Right lobe of liver (tissue), 4 donors: Measurements from ENCODE around the gene PCBD2.

Experiments used
- CTCF ChIP-seq, 4 donors: fragments of 200-600 bp in 3 of 4; fragments of 450-650 bp in 1 of 4; IDR thresholded peaks; one replicate each; pipeline versions ENCODE4 v1.5.1 to v1.8.0; 2016 to 2022; ENCODE audit warnings: antibody characterized with exemption in 4 of 4, mild to moderate bottlenecking in 2 of 4
- POLR2A ChIP-seq: fragments of 450-650 bp; IDR thresholded peaks from one replicate; pipeline ENCODE4 v1.6.1; 2017; ENCODE audit warnings: antibody characterized with exemption, mild to moderate bottlenecking
- donor health status: DM: no; HTN: no; CAD: no.
- donor health status: DM: no; HTN: no; CAD: no.
- donor health status: DM: no; HTN: yes; CAD: no.

- TF ChIP-seq CTCF (IDR thresholded peaks at IDR 0.05) (no peak), POLR2A (no peak)
Observed at GRCh38 chr5:134935711-134936602, 31.0 kb downstream of the PCBD2 start.
